OCI-LY7 (cell line): Measurements from ENCODE around the gene ATF6B.

Experiments
- EZH2phosphoT487 ChIP-seq: fragments of 200-600 bp; sonication (generic); IDR thresholded peaks from 2 replicates; pipeline ENCODE4 v1.6.1; 2018; ENCODE audit warnings: low read depth, borderline replicate concordance, mild to moderate bottlenecking, mixed run types, antibody characterized with exemption, low read length, moderate library complexity, mixed read lengths
- TF ChIP-seq, protein P1 (sequence below): fragments of 200-600 bp; sonication (generic); conservative IDR thresholded peaks from 2 replicates; pipeline ENCODE4 v1.5.1; 2014; ENCODE audit warnings: mild to moderate bottlenecking, antibody characterized with exemption, low read length, moderate library complexity, mixed read lengths

DNA sequence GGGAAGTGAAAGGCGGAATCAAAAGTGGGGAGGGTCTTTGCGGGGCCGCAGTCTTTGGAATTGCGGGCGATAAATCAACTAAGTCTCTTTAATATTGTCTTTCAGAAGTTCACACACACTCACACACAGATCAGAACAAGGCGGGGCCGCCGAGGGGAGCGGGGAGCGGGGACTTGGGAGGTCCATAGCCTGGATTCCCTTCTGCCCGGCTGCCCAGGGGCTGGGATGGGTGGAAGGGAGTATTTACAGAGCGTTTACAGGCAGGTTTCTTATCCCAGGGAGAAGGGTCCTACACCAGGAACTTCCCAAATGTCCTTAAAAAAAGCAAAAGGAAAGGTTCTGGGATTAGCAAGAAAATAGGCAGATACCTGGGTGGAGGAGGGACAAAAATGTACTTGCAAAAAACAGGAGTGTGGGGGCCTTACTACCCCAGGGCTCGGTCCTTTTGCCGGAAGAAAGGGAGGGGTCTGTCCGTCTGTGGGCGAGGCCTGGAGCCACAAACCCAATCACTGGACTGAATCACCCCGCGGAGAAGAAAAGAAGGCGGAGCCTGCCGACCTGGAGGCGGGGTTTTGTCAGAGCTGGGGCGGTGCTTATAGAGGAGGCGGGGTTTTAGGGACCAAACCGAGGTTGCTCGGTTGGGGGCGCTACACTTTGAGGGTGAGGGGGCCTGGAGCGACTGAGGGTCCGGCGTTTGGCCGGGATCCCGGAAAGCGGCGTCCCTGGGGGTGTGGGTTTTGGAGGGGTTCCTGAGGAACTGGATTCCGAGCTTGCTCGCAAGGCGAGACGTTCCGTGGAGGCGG lies 20.4 kb upstream of the ATF6B start:
- TF ChIP-seq, protein P1, sequence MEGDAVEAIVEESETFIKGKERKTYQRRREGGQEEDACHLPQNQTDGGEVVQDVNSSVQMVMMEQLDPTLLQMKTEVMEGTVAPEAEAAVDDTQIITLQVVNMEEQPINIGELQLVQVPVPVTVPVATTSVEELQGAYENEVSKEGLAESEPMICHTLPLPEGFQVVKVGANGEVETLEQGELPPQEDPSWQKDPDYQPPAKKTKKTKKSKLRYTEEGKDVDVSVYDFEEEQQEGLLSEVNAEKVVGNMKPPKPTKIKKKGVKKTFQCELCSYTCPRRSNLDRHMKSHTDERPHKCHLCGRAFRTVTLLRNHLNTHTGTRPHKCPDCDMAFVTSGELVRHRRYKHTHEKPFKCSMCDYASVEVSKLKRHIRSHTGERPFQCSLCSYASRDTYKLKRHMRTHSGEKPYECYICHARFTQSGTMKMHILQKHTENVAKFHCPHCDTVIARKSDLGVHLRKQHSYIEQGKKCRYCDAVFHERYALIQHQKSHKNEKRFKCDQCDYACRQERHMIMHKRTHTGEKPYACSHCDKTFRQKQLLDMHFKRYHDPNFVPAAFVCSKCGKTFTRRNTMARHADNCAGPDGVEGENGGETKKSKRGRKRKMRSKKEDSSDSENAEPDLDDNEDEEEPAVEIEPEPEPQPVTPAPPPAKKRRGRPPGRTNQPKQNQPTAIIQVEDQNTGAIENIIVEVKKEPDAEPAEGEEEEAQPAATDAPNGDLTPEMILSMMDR, result 0 out of 2 replicates have a peak, but pooled peaks have one; percentile 15
- TF ChIP-seq EZH2phosphoT487, result no peak
